Spleen (tissue), 13 donors: ENCODE measurements around the gene ZNF267. TPM values are rescaled to one million over a fixed set of nuclear protein-coding genes. Genes with fewer than 3 reads are reported as not detected.
A peak's percentile ranks its signal among the peaks of the same experiment; 100 is the strongest.
"Not testable (repeated sequence)": the region's sequence is repeated elsewhere in the genome, so short reads cannot be mapped to it uniquely, and the experiment has no call there.

Experiments
- DNase-seq: peaks from one replicate; pipeline ENCODE4 v3.0.0-alpha.2; 2020
- H3K27ac ChIP-seq, 8 donors: fragments of 200-600 bp; sonication (generic) in 7 of 8; 1 replicate in 4 of 8; 2 replicates in 4 of 8; pipeline versions ENCODE4 v1.5.0 to v1.8.0; 2016 to 2021; ENCODE audit warnings: inconsistent platforms in 4 of 8, mild to moderate bottlenecking in 4 of 8, moderate library complexity in 1 of 8
- H3K27me3 ChIP-seq, 7 donors: fragments of 200-600 bp; sonication (generic) in 6 of 7; replicated peaks in 1 of 7; 1 replicate in 4 of 7; 2 replicates in 3 of 7; pipeline versions ENCODE4 v1.5.0 to v1.8.0; 2016 to 2021; ENCODE audit warnings: inconsistent platforms in 3 of 7, mild to moderate bottlenecking in 1 of 7
- H3K36me3 ChIP-seq, 6 donors: fragments of 200-600 bp; sonication (generic) in 5 of 6; 1 replicate in 4 of 6; 2 replicates in 2 of 6; pipeline versions ENCODE4 v1.5.0 to v1.8.0; 2016 to 2021; ENCODE audit warnings: inconsistent platforms in 2 of 6
- H3K4me1 ChIP-seq, 6 donors: fragments of 200-600 bp; sonication (generic) in 5 of 6; 1 replicate in 3 of 6; 2 replicates in 3 of 6; pipeline versions ENCODE4 v1.5.0 to v1.8.0; 2016 to 2021; ENCODE audit warnings: inconsistent platforms in 3 of 6
- H3K4me3 ChIP-seq, 8 donors: fragments of 200-600 bp; sonication (generic) in 7 of 8; 1 replicate in 4 of 8; 2 replicates in 4 of 8; pipeline versions ENCODE4 v1.5.0 to v1.8.0; 2016 to 2021; ENCODE audit warnings: inconsistent platforms in 4 of 8, mild to moderate bottlenecking in 4 of 8, moderate library complexity in 2 of 8
- H3K9me3 ChIP-seq, 8 donors: fragments of 200-600 bp; sonication (generic) in 7 of 8; 1 replicate in 4 of 8; 2 replicates in 4 of 8; pipeline versions ENCODE4 v1.5.0 to v1.8.0; 2016 to 2021; ENCODE audit warnings: inconsistent platforms in 4 of 8
- POLR2A ChIP-seq, 3 donors: fragments of 450-650 bp; IDR thresholded peaks; one replicate each; pipeline ENCODE4 v1.5.1; 2017; ENCODE audit warnings: antibody characterized with exemption in 3 of 3, mild to moderate bottlenecking in 1 of 3
- POLR2AphosphoS5 ChIP-seq, 3 donors: sonication (generic); formaldehyde crosslinking; IDR thresholded peaks; one replicate each; pipeline ENCODE4 v1.5.1; 2017; ENCODE audit warnings: antibody characterized with exemption in 3 of 3
- WGBS, 5 donors: extraction: QIAGEN DNeasy Blood & Tissue Kit in 3 of 5; methylation state at CpG; one replicate each; pipeline versions ENCODE4 v1.1.5 to v1.1.7; 2013 to 2018; 5-methylcytosine and 5-hydroxymethylcytosine counted together
- intact Hi-C: fragments of 100-400 bp; cut with DNase I; formaldehyde crosslinking; loops from one replicate; pipeline ENCODE4 v1.15.0; 2023; ENCODE audit warnings: low total_unique reads
- long read RNA-seq, 2 donors: transcript quantifications; one replicate each; lab custom pipeline, GENCODE V29; 2026
- polyA plus RNA-seq, 3 donors: library from polyadenylated mRNA; stranded (reverse); fragments of 200-250 nt; gene quantifications; one replicate each; pipeline ENCODE4 v1.2.1, GENCODE V29; 2013
- total RNA-seq, 7 donors: library from RNA; depleted of rRNA in 3 of 7; stranded (reverse); fragments of >200 nt in 3 of 7; fragmentation: NEBNext Ultra II Directional in 4 of 7; extraction: Animal tissue kit (Norgen Biotek cat#: 25700) in 4 of 7; gene quantifications; one replicate each; pipeline versions ENCODE4 v1.1.0 to v1.2.1, GENCODE V29; 2016 to 2021
- TF ChIP-seq, protein P1 (sequence below), 11 experiments: fragments of 200-600 bp in 7 of 11; fragments of 450-650 bp in 4 of 11; sonication (generic) in 4 of 11; IDR thresholded peaks in 8 of 11; conservative IDR thresholded peaks in 3 of 11; 1 replicate in 7 of 11; 2 replicates in 4 of 11; pipeline versions ENCODE4 v1.4.0 to v1.8.0; 2016 to 2021; ENCODE audit warnings: antibody characterized with exemption in 11 of 11, inconsistent platforms in 4 of 11, mild to moderate bottlenecking in 1 of 11
- donor health status: healthy with polysubstance abuse.
- donor health status: DM: no; HTN: no; CAD: no; lungs with moderate emphysema.
- donor health status: DM: no; HTN: no; CAD: no.
- donor health status: Bipolar disorder and iron deficiency.
- donor health status: healthy.
- donor health status: DM: no; HTN: no; CAD: no.
- donor health status: DM: yes; HTN: yes; CAD: no.

The ZNF267 gene
- total RNA-seq (10 to 100 TPM; 33.3 to 50.6 (median 44.9) TPM), polyA plus RNA-seq (10 to 100 TPM in 1 of 3 donors, 1 to 10 TPM in 2; 9.0 to 12.9 (median 9.7) TPM)
- long read RNA-seq, donor 1, full-length matches to known transcripts: 8 of 8 reads
- long read RNA-seq, donor 1, partial matches to known transcripts: 0 of 8 reads
- long read RNA-seq, donor 1, other reads (novel, unspliced or antisense): 0 of 8 reads
- long read RNA-seq, donor 2, full-length matches to known transcripts: 7 of 7 reads
- long read RNA-seq, donor 2, partial matches to known transcripts: 0 of 7 reads
- long read RNA-seq, donor 2, other reads (novel, unspliced or antisense): 0 of 7 reads

DNA sequence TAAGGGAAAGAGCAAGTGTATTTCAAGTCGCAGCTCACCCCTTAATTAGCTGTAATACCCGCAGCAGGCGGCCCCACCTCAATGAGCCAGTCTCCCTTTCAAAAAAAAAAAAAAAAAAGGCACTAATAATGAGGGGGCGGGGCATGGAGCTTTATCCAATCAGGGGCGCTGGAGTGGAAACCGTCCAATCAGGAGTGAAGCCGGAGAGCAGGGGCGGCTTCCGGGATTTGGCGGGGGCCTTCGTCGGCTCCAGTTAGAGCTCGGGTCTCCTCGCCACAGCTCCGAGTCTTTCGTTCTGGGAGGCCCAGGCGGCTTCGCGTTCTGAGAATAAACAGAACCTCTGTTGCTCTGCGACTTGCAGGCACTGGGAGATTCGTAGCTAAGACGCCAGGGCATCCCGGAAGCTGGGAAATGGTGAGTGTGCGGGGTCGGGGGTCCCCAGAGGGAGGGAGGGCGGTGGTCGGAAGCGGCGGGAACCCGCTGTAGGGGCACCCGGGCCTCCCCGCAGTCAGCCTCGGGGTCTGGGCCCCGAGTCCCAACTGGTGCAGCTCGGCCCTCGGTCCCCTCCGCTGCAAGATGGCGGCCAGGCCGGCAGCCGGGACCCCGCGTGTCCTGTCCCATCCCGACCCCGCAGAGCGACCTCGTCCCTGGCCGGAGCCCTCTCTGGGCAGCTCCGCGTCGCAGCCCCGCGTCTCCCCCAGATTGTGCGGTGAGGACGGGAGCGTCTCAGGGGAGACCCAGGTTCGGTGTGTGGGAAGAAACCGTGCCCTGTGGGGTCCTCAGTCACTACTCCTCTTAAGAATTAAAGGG lies at the start of gene ZNF267:
Gene ZNF267, plus strand, starts transcription at position 252 of the 810 bp plus-strand sequence. Its CDS starts 160 bp downstream, at position 412.
- Histone ChIP-seq H3K27ac (peak within 1 kb of the TSS; percentile 95 to 99 (median 98)), H3K36me3 (peaks cover 0 to 21% (median 0%) of the 10 kb centered on the region in 6 donors), H3K4me3 (peak within 1 kb of the TSS; percentile 78 to 99 (median 96)), H3K4me1 (peaks cover 57 to 85% (median 77%) of the 10 kb centered on the region in 6 donors), H3K9me3 (no peaks in the 10 kb centered on the region), H3K27me3 (no peaks in the 10 kb centered on the region)
- intact Hi-C loops: no loop called here
- peak; percentile 94 for DNase-seq
- peak; percentile 93 to 94 (median 93) for TF ChIP-seq POLR2AphosphoS5 (IDR thresholded peaks at IDR 0.05)
- TF ChIP-seq, protein P1, sequence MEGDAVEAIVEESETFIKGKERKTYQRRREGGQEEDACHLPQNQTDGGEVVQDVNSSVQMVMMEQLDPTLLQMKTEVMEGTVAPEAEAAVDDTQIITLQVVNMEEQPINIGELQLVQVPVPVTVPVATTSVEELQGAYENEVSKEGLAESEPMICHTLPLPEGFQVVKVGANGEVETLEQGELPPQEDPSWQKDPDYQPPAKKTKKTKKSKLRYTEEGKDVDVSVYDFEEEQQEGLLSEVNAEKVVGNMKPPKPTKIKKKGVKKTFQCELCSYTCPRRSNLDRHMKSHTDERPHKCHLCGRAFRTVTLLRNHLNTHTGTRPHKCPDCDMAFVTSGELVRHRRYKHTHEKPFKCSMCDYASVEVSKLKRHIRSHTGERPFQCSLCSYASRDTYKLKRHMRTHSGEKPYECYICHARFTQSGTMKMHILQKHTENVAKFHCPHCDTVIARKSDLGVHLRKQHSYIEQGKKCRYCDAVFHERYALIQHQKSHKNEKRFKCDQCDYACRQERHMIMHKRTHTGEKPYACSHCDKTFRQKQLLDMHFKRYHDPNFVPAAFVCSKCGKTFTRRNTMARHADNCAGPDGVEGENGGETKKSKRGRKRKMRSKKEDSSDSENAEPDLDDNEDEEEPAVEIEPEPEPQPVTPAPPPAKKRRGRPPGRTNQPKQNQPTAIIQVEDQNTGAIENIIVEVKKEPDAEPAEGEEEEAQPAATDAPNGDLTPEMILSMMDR (IDR thresholded peaks at IDR 0.05 in 8 of 11, conservative IDR thresholded peaks at IDR 0.05 in 3 of 11): peak in 1 of 11 experiments; percentile 10
- peak in 2 of 3 donors; percentile 36 to 74 for TF ChIP-seq POLR2A (IDR thresholded peaks at IDR 0.05)
- 0 to 1% (median 0%) methylated on average over 49 to 57 of the region's 57 CpGs for WGBS, 5 donors

DNA sequence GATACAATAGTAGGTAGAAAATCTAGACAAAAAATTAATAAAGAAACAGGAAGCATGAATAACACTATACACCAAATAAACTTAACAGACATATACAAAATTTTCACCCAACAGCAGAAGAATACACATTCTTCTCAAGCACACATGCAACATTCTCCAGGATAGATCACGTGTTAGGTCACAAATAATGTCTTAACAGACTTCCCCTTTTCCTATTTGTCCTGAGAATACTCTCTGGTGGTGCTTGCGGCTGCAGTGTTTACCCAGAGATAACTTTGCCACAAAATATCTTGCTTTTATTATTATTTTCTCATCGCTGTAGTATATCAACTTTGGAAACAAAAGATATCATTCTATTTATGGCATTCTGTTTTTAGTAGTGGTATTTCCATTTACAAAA lies 40.6 kb upstream of the ZNF267 start:
- WGBS, 5 donors: 31 to 43% (median 42%) methylated on average over 3 of the region's 3 CpGs
- Histone ChIP-seq H3K4me3 (no peak overlapping the region), H3K4me1 (no peaks in the 10 kb centered on the region), H3K36me3 (no peaks in the 10 kb centered on the region), H3K9me3 (peaks cover 0 to 43% (median 19%) of the 10 kb centered on the region in 8 donors), H3K27ac (no peak overlapping the region), H3K27me3 (no peaks in the 10 kb centered on the region)
- TF ChIP-seq, protein P1 (IDR thresholded peaks at IDR 0.05 in 8 of 11, conservative IDR thresholded peaks at IDR 0.05 in 3 of 11): no peak
- TF ChIP-seq POLR2A (IDR thresholded peaks at IDR 0.05): no peak
- TF ChIP-seq POLR2AphosphoS5 (IDR thresholded peaks at IDR 0.05): no peak
- no peak for DNase-seq
- intact Hi-C loops: no loop called here

DNA sequence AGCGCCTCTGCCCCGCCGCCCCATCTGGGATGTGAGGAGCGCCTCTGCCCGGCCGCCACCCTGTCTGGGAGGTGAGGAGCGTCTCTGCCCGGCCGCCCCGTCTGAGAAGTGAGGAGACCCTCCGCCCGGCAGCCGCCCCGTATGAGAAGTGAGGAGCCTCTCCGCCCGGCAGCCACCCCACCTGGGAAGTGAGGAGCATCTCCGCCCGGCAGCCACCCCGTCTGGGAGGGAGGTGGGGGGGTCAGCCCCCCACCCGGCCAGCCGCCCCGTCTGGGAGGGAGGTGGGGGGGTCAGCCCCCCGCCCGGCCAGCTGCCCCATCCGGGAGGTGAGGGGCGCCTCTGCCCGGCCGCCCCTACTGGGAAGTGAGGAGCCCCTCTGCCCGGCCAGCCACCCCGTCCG lies 37.2 kb upstream of the ZNF267 start:
- H3K9me3 ChIP-seq: peaks cover 0 to 66% (median 18%) of the 10 kb centered on the region in 8 donors
- intact Hi-C loops, H3K27me3 ChIP-seq, H3K4me1 ChIP-seq, DNase-seq, H3K36me3 ChIP-seq, H3K4me3 ChIP-seq, H3K27ac ChIP-seq: not testable (repeated sequence)
- 87 to 92% (median 88%) methylated on average over 13 to 22 of the region's 31 CpGs for WGBS, 5 donors

DNA sequence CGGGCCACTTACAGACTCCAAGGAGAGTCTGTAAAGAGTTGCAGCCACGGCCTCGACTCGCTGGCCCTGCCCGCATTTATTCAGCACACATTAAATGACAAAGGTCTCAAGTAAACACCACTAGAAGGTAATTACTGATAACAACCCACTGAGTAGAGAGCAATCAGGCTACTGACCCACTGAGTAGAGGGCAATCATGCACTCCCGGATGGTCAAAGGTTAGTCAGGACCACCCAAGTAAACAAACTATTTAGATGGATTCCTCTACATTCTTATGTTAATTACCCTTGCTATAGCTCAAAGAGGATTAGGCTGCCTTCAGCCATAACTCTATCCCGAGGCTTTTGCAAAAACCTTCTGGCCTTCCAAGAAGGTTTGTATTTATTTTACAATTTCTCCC lies 30.7 kb upstream of the ZNF267 start:
- H3K36me3 ChIP-seq: no peaks in the 10 kb centered on the region
- DNase-seq: no peak

DNA sequence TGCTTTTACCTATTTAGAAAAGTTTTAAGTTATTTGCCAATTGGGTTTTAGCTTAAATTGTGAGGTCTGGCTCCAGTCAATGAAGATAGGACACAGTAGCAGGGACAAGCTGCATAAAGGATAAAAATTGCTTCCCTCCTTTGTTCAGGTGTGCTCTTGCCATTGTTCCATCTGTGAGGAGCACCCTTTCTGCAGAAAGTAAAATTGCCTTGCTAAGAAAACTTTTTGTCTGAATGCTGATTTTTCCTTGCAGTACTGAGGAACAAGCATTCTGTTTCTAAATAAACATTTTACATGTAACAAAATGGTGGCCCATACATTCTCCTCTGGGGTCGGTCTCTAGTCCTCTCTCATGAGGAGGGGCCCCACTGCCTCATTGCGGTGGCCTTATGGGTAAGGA lies 25.0 kb upstream of the ZNF267 start:
- DNase-seq, H3K27ac ChIP-seq, H3K36me3 ChIP-seq, intact Hi-C loops, H3K4me3 ChIP-seq, H3K27me3 ChIP-seq, H3K4me1 ChIP-seq: not testable (repeated sequence)
- peaks cover 2 to 71% (median 56%) of the 10 kb centered on the region in 8 donors for H3K9me3 ChIP-seq
- WGBS, 5 donors: 84 to 94% (median 88%) methylated on average over 2 of the region's 2 CpGs

More for the DNA sequence above, 30.7 kb upstream of the ZNF267 start:
- H3K9me3 ChIP-seq: peaks cover 0 to 84% (median 34%) of the 10 kb centered on the region in 8 donors
- no peak overlapping the region for H3K4me3 ChIP-seq
- TF ChIP-seq POLR2A (IDR thresholded peaks at IDR 0.05): no peak
- TF ChIP-seq, protein P1 (IDR thresholded peaks at IDR 0.05 in 8 of 11, conservative IDR thresholded peaks at IDR 0.05 in 3 of 11): no peak
- TF ChIP-seq POLR2AphosphoS5 (IDR thresholded peaks at IDR 0.05): no peak
- no peaks in the 10 kb centered on the region for H3K4me1 ChIP-seq
- H3K27me3 ChIP-seq: peaks cover 0 to 9% (median 0%) of the 10 kb centered on the region in 7 donors
- no peak overlapping the region for H3K27ac ChIP-seq
- 54 to 70% (median 68%) methylated on average over 7 of the region's 7 CpGs for WGBS, 5 donors
- intact Hi-C loops: no loop called here
